OCI-LY1 (cell line): ENCODE measurements around the gene LHX2.
"Not testable (repeated sequence)": the region's sequence is repeated elsewhere in the genome, so short reads cannot be mapped to it uniquely, and the experiment has no call there.

Experiments
- H2AFZ ChIP-seq: fragments of 200-600 bp; sonication (generic), shearing (Covaris generic); 2 replicates; pipeline ENCODE4 v1.6.0; 2014; ENCODE audit warnings: antibody characterized with exemption, mild to moderate bottlenecking, low read length
- H3F3A ChIP-seq: fragments of 200-600 bp; sonication (generic), shearing (Covaris generic); 2 replicates; pipeline ENCODE4 v1.6.0; 2014; ENCODE audit warnings: mild to moderate bottlenecking, antibody characterized with exemption, low read length, moderate library complexity; ENCODE audit not compliant: insufficient read depth
- H3K27ac ChIP-seq: fragments of 200-600 bp; sonication (generic); 2 replicates; pipeline ENCODE4 v1.5.1; 2014; ENCODE audit warnings: low read length, mixed run types, mild to moderate bottlenecking, low read depth; ENCODE audit not compliant: poor library complexity, severe bottlenecking
- H3K27me3 ChIP-seq: fragments of 200-600 bp; sonication (generic); 2 replicates; pipeline ENCODE4 v1.6.0; 2014; ENCODE audit warnings: antibody characterized with exemption, mild to moderate bottlenecking, low read length, moderate library complexity; ENCODE audit not compliant: insufficient read depth
- H3K36me3 ChIP-seq: fragments of 200-600 bp; sonication (generic); 2 replicates; pipeline ENCODE4 v1.6.1; 2014; ENCODE audit warnings: mild to moderate bottlenecking, antibody characterized with exemption, low read length, moderate library complexity, mixed read lengths; ENCODE audit not compliant: insufficient read depth
- H3K4me1 ChIP-seq: fragments of 200-600 bp; sonication (generic); 2 replicates; pipeline ENCODE4 v1.5.1; 2014; ENCODE audit warnings: mild to moderate bottlenecking, low read length, moderate library complexity; ENCODE audit not compliant: insufficient read depth, severe bottlenecking
- H3K4me2 ChIP-seq: fragments of 200-600 bp; sonication (generic), shearing (Covaris generic); 2 replicates; pipeline ENCODE4 v1.6.1; 2014; ENCODE audit warnings: low read length
- H3K4me3 ChIP-seq: fragments of 200-600 bp; sonication (generic); 2 replicates; pipeline ENCODE4 v1.5.1; 2014; ENCODE audit warnings: low read length, low read depth, mild to moderate bottlenecking, mixed read lengths; ENCODE audit not compliant: poor library complexity, severe bottlenecking
- H3K79me2 ChIP-seq: fragments of 200-600 bp; shearing (Covaris generic); 2 replicates; pipeline ENCODE4 v1.6.1; 2016; ENCODE audit warnings: mixed run types, low read length, mixed read lengths; ENCODE audit not compliant: insufficient read depth
- H3K9ac ChIP-seq: fragments of 200-600 bp; sonication (generic), shearing (Covaris generic); 2 replicates; pipeline ENCODE4 v1.6.1; 2014; ENCODE audit warnings: mild to moderate bottlenecking, low read length, mixed read lengths
- H3K9me2 ChIP-seq: fragments of 200-600 bp; sonication (generic), shearing (Covaris generic); 2 replicates; pipeline ENCODE4 v1.6.1; 2014; ENCODE audit warnings: low read depth, mild to moderate bottlenecking, low read length, mixed read lengths
- H3K9me3 ChIP-seq: fragments of 200-600 bp; shearing (Covaris generic); 2 replicates; pipeline ENCODE4 v1.6.1; 2014; ENCODE audit warnings: low read length, mixed read lengths
- H4K20me1 ChIP-seq: fragments of 200-600 bp; sonication (generic), shearing (Covaris generic); 2 replicates; pipeline ENCODE4 v1.6.0; 2016; ENCODE audit warnings: mild to moderate bottlenecking, low read length; ENCODE audit not compliant: insufficient read depth
- CTCF ChIP-seq: fragments of 200-600 bp; sonication (generic), shearing (Covaris generic); IDR thresholded peaks from 2 replicates; pipeline ENCODE4 v1.5.1; 2017; ENCODE audit warnings: mild to moderate bottlenecking, antibody characterized with exemption, low read length, moderate library complexity, mixed read lengths
- EZH2 ChIP-seq: fragments of 200-600 bp; sonication (generic), shearing (Covaris generic); IDR thresholded peaks from 2 replicates; pipeline ENCODE4 v1.8.0; 2017; ENCODE audit warnings: borderline replicate concordance, mixed run types, mild to moderate bottlenecking, antibody characterized with exemption, low read length, moderate library complexity, mixed read lengths

LHX2 gene

GRCh38 chr9:123974471-123974870 lies 37.1 kb upstream of the LHX2 start:
- no peaks in the 10 kb centered on the region for H3K4me1 ChIP-seq
- H3K9me3 ChIP-seq: no peaks in the 10 kb centered on the region
- no peak overlapping the region for H3K27ac ChIP-seq
- no peaks in the 10 kb centered on the region for H3F3A ChIP-seq
- H3K9me2 ChIP-seq: no peaks in the 10 kb centered on the region
- no peak overlapping the region for H2AFZ ChIP-seq
- H3K27me3 ChIP-seq: peaks cover 4% of the 10 kb centered on the region
- H3K4me3 ChIP-seq: no peak overlapping the region
- no peaks in the 10 kb centered on the region for H3K79me2 ChIP-seq
- no peak overlapping the region for H3K4me2 ChIP-seq
- H3K9ac ChIP-seq: no peak overlapping the region
- no peak for TF ChIP-seq CTCF
- no peak for TF ChIP-seq EZH2
- H3K36me3 ChIP-seq: no peaks in the 10 kb centered on the region
- H4K20me1 ChIP-seq: no peaks in the 10 kb centered on the region

GRCh38 chr9:123975871-123976270 lies 35.7 kb upstream of the LHX2 start:
- Histone ChIP-seq H4K20me1 (no peaks in the 10 kb centered on the region), H3F3A (no peaks in the 10 kb centered on the region), H3K9ac (no peak overlapping the region), H3K9me3 (no peaks in the 10 kb centered on the region), H3K27ac (no peak overlapping the region), H3K4me1 (no peaks in the 10 kb centered on the region), H3K36me3 (no peaks in the 10 kb centered on the region), H3K27me3 (peaks cover 14% of the 10 kb centered on the region), H3K9me2 (no peaks in the 10 kb centered on the region), H3K4me3 (no peak overlapping the region), H3K4me2 (no peak overlapping the region), H3K79me2 (no peaks in the 10 kb centered on the region), H2AFZ (no peak overlapping the region)
- TF ChIP-seq CTCF (no peak), EZH2 (no peak)

GRCh38 chr9:123976579-123976978 lies 35.0 kb upstream of the LHX2 start:
- H3K9me2 ChIP-seq, H3K27ac ChIP-seq, H3K9ac ChIP-seq, H4K20me1 ChIP-seq, H3K4me3 ChIP-seq, H3K4me2 ChIP-seq, H3K9me3 ChIP-seq, H3K79me2 ChIP-seq, H3K4me1 ChIP-seq, H3K36me3 ChIP-seq, H2AFZ ChIP-seq, H3F3A ChIP-seq: not testable (repeated sequence)
- peaks cover 14% of the 10 kb centered on the region for H3K27me3 ChIP-seq

- Histone ChIP-seq H3K27ac (no peak overlapping the region), H4K20me1 (no peaks in the 10 kb centered on the region), H3K9me2 (no peaks in the 10 kb centered on the region), H3K36me3 (no peaks in the 10 kb centered on the region), H3K4me1 (no peaks in the 10 kb centered on the region), H3K27me3 (peaks cover 14% of the 10 kb centered on the region), H3K9ac (no peak overlapping the region), H3K9me3 (no peaks in the 10 kb centered on the region), H3K4me2 (no peak overlapping the region), H2AFZ (no peak overlapping the region), H3K79me2 (no peaks in the 10 kb centered on the region), H3F3A (no peaks in the 10 kb centered on the region), H3K4me3 (no peak overlapping the region)
- TF ChIP-seq EZH2 (no peak), CTCF (no peak)
Measured at GRCh38 chr9:123978981-123979380, 32.6 kb upstream of the LHX2 start.
